ENCODE measurements around the gene ZNF587.
"Not testable (repeated sequence)": the region's sequence is repeated elsewhere in the genome, so short reads cannot be mapped to it uniquely, and the experiment has no call there.

Gene ZNF587

GRCh38 chr19:57841122-57841763, 8.4 kb upstream of the ZNF587 start:
- peaks cover 9% of the 10 kb centered on the region; the same call in 1 of the 2 replicates for H4K20me1 ChIP-seq (ENCODE audit: insufficient read depth, low read length)
- H3K9ac ChIP-seq (ENCODE audit: low read depth, low read length), result no peak overlapping the region
- H3K27me3 ChIP-seq (ENCODE audit: insufficient read depth, low read length, poor library complexity), result no peaks in the 10 kb centered on the region
- peaks cover 58% of the 10 kb centered on the region for H3K79me2 ChIP-seq (ENCODE audit: insufficient read depth, low read length)
- no peaks in the 10 kb centered on the region for H3K4me1 ChIP-seq (ENCODE audit: insufficient read depth, low read length)
- no peak overlapping the region for H2AFZ ChIP-seq (ENCODE audit: low read depth, low read length)
- H3K4me3 ChIP-seq (ENCODE audit: low read depth in 1 of 2, low read length in 2 of 2), result no peak overlapping the region
- H3K4me2 ChIP-seq (ENCODE audit: insufficient read depth, low read length), result no peak overlapping the region
- TF ChIP-seq EZH2 (IDR thresholded peaks at IDR 0.05; ENCODE audit: borderline replicate concordance, low read depth, low read length, severe bottlenecking) (no peak), CTCF (IDR thresholded peaks at IDR 0.05; ENCODE audit: borderline replicate concordance, extremely low read depth, low read length, poor library complexity, severe bottlenecking) (no peak)
- H3K36me3 ChIP-seq (ENCODE audit: insufficient read depth, low read length), result peaks cover 69% of the 10 kb centered on the region
- DNase-seq (no peak), ATAC-seq (ENCODE audit: insufficient read depth, low read depth) (no peak)
- no peaks in the 10 kb centered on the region for H3K9me3 ChIP-seq (ENCODE audit: insufficient read depth, low read length, severe bottlenecking)
- H3K27ac ChIP-seq (ENCODE audit: low read length), result no peak overlapping the region

GRCh38 chr19:57847164-57847563, 2.5 kb upstream of the ZNF587 start:
- peaks cover 65% of the 10 kb centered on the region for H3K79me2 ChIP-seq (ENCODE audit: insufficient read depth, low read length)
- not testable (repeated sequence) for DNase-seq
- peaks cover 26% of the 10 kb centered on the region for H3K4me1 ChIP-seq (ENCODE audit: insufficient read depth, low read length)

GRCh38 chr19:57849162-57849665, 445 bp upstream of the ZNF587 start:
- Histone ChIP-seq H3K4me2 (ENCODE audit: insufficient read depth, low read length) (peak overlapping the region; percentile 96), H3K27ac (ENCODE audit: low read length) (peak overlapping the region; percentile 57; the same call in 1 of the 2 replicates), H3K4me3 (ENCODE audit: low read depth in 1 of 2, low read length in 2 of 2) (peak overlapping the region in 1 of 2 experiments; percentile 96; a peak in 3 of 4 replicates), H3K36me3 (ENCODE audit: insufficient read depth, low read length) (peaks cover 38% of the 10 kb centered on the region), H4K20me1 (ENCODE audit: insufficient read depth, low read length) (peaks cover 19% of the 10 kb centered on the region), H3K4me1 (ENCODE audit: insufficient read depth, low read length) (peaks cover 26% of the 10 kb centered on the region), H2AFZ (ENCODE audit: low read depth, low read length) (peak overlapping the region; percentile 68), H3K79me2 (ENCODE audit: insufficient read depth, low read length) (peaks cover 69% of the 10 kb centered on the region)
- DNase-seq; H3K9ac ChIP-seq (ENCODE audit: low read depth, low read length); H3K9me3 ChIP-seq (ENCODE audit: insufficient read depth, low read length, severe bottlenecking); H3K27me3 ChIP-seq (ENCODE audit: insufficient read depth, low read length, poor library complexity): not testable (repeated sequence)
- ATAC-seq (ENCODE audit: insufficient read depth, low read depth), result peak; percentile 41

More at GRCh38 chr19:57847164-57847563, 2.5 kb upstream of the ZNF587 start:
- H3K27me3 ChIP-seq (ENCODE audit: insufficient read depth, low read length, poor library complexity); ATAC-seq (ENCODE audit: insufficient read depth, low read depth); H3K4me2 ChIP-seq (ENCODE audit: insufficient read depth, low read length); H3K9me3 ChIP-seq (ENCODE audit: insufficient read depth, low read length, severe bottlenecking); H3K9ac ChIP-seq (ENCODE audit: low read depth, low read length); H3K27ac ChIP-seq (ENCODE audit: low read length); H2AFZ ChIP-seq (ENCODE audit: low read depth, low read length); H3K4me3 ChIP-seq (ENCODE audit: low read depth in 1 of 2, low read length in 2 of 2): not testable (repeated sequence)
- Histone ChIP-seq H3K36me3 (ENCODE audit: insufficient read depth, low read length) (peaks cover 42% of the 10 kb centered on the region), H4K20me1 (ENCODE audit: insufficient read depth, low read length) (peaks cover 12% of the 10 kb centered on the region)

GRCh38 chr19:57850553-57851017, 926 bp downstream of the ZNF587 start:
- Histone ChIP-seq H3K4me2 (ENCODE audit: insufficient read depth, low read length) (peak overlapping the region; percentile 96), H3K79me2 (ENCODE audit: insufficient read depth, low read length) (peaks cover 66% of the 10 kb centered on the region), H3K36me3 (ENCODE audit: insufficient read depth, low read length) (peaks cover 33% of the 10 kb centered on the region), H3K4me1 (ENCODE audit: insufficient read depth, low read length) (peaks cover 26% of the 10 kb centered on the region), H3K9me3 (ENCODE audit: insufficient read depth, low read length, severe bottlenecking) (no peaks in the 10 kb centered on the region), H4K20me1 (ENCODE audit: insufficient read depth, low read length) (peaks cover 17% of the 10 kb centered on the region), H3K27ac (ENCODE audit: low read length) (peak overlapping the region; percentile 83), H3K4me3 (ENCODE audit: low read depth in 1 of 2, low read length in 2 of 2) (peak overlapping the region; percentile 81 to 96; a peak in 3 of 4 replicates), H2AFZ (ENCODE audit: low read depth, low read length) (0 out of 2 replicates have a peak overlapping the region, but pooled peaks have one; percentile 16), H3K9ac (ENCODE audit: low read depth, low read length) (peak overlapping the region; percentile 83), H3K27me3 (ENCODE audit: insufficient read depth, low read length, poor library complexity) (no peaks in the 10 kb centered on the region)
- TF ChIP-seq EZH2 (IDR thresholded peaks at IDR 0.05; ENCODE audit: borderline replicate concordance, low read depth, low read length, severe bottlenecking) (no peak), CTCF (IDR thresholded peaks at IDR 0.05; ENCODE audit: borderline replicate concordance, extremely low read depth, low read length, poor library complexity, severe bottlenecking) (no peak)
- ATAC-seq (ENCODE audit: insufficient read depth, low read depth) (no peak), DNase-seq (peak; percentile 16)

- Histone ChIP-seq H4K20me1 (ENCODE audit: insufficient read depth, low read length) (peaks cover 20% of the 10 kb centered on the region), H3K36me3 (ENCODE audit: insufficient read depth, low read length) (peaks cover 36% of the 10 kb centered on the region), H3K4me2 (ENCODE audit: insufficient read depth, low read length) (peak overlapping the region; percentile 96; the same call in 1 of the 2 replicates), H3K4me1 (ENCODE audit: insufficient read depth, low read length) (peaks cover 26% of the 10 kb centered on the region), H3K79me2 (ENCODE audit: insufficient read depth, low read length) (peaks cover 63% of the 10 kb centered on the region)
- not testable (repeated sequence) for H3K27me3 ChIP-seq (ENCODE audit: insufficient read depth, low read length, poor library complexity); DNase-seq; H3K9ac ChIP-seq (ENCODE audit: low read depth, low read length); H3K9me3 ChIP-seq (ENCODE audit: insufficient read depth, low read length, severe bottlenecking); H3K4me3 ChIP-seq (ENCODE audit: low read depth in 1 of 2, low read length in 2 of 2); ATAC-seq (ENCODE audit: insufficient read depth, low read depth); H2AFZ ChIP-seq (ENCODE audit: low read depth, low read length); H3K27ac ChIP-seq (ENCODE audit: low read length)
Observed at GRCh38 chr19:57851812-57852603, 2.3 kb downstream of the ZNF587 start.

- not testable (repeated sequence) for DNase-seq; ATAC-seq (ENCODE audit: insufficient read depth, low read depth); H3K9me3 ChIP-seq (ENCODE audit: insufficient read depth, low read length, severe bottlenecking); H3K27me3 ChIP-seq (ENCODE audit: insufficient read depth, low read length, poor library complexity); H3K27ac ChIP-seq (ENCODE audit: low read length); H3K4me2 ChIP-seq (ENCODE audit: insufficient read depth, low read length); H3K4me3 ChIP-seq (ENCODE audit: low read depth in 1 of 2, low read length in 2 of 2); H3K9ac ChIP-seq (ENCODE audit: low read depth, low read length); H2AFZ ChIP-seq (ENCODE audit: low read depth, low read length)
- Histone ChIP-seq H4K20me1 (ENCODE audit: insufficient read depth, low read length) (peaks cover 27% of the 10 kb centered on the region), H3K4me1 (ENCODE audit: insufficient read depth, low read length) (peaks cover 22% of the 10 kb centered on the region), H3K79me2 (ENCODE audit: insufficient read depth, low read length) (peaks cover 73% of the 10 kb centered on the region), H3K36me3 (ENCODE audit: insufficient read depth, low read length) (peaks cover 50% of the 10 kb centered on the region)
Observed at GRCh38 chr19:57854117-57854516, 4.5 kb downstream of the ZNF587 start.
